Measurements from ENCODE around the gene AIF1L.

The AIF1L gene

GRCh38 chr9:131138676-131139075 lies 42.3 kb downstream of the AIF1L start:
- Histone ChIP-seq H2BK15ac (replicated peaks; ENCODE audit: low read depth) (no peak overlapping the region), H3K56ac (ENCODE audit: low read length) (no peak overlapping the region), H2BK120ac (ENCODE audit: low read depth, low read length) (no peak overlapping the region), H3K79me2 (ENCODE audit: control insufficient read depth, insufficient read depth, low read length) (no peaks in the 10 kb centered on the region), H3K9ac (ENCODE audit: low read length) (no peak overlapping the region), H3K4ac (ENCODE audit: low read depth, low read length) (no peak overlapping the region), H2BK5ac (ENCODE audit: low read length) (no peak overlapping the region), H2AK5ac (ENCODE audit: low read length) (no peak overlapping the region), H4K8ac (ENCODE audit: low read depth, low read length) (no peak overlapping the region), H3K4me1 (ENCODE audit: control insufficient read depth, low read depth, low read length) (no peaks in the 10 kb centered on the region), H4K5ac (ENCODE audit: low read length) (no peak overlapping the region), H3K23ac (ENCODE audit: low read length) (no peak overlapping the region), H3K36me3 (ENCODE audit: control insufficient read depth, insufficient read depth, low read length) (peaks cover 18% of the 10 kb centered on the region), H3K18ac (ENCODE audit: low read length) (no peak overlapping the region), H3K79me1 (ENCODE audit: low read length) (no peaks in the 10 kb centered on the region), H3K27me3 (ENCODE audit: insufficient read depth, low read length, poor library complexity) (no peaks in the 10 kb centered on the region), H3K4me3 (ENCODE audit: low read length) (no peak overlapping the region), H3K27ac (ENCODE audit: low read depth, low read length) (no peak overlapping the region), H3K4me2 (ENCODE audit: low read length) (no peak overlapping the region)
- no peak for DNase-seq
- no CpG with 5 or more reads among the region's 2 CpGs for WGBS (ENCODE audit: extremely low coverage, insufficient coverage, low lambda C conversion rate)

GRCh38 chr9:131140112-131140511 lies 43.8 kb downstream of the AIF1L start:
- Histone ChIP-seq H3K56ac (ENCODE audit: low read length) (no peak overlapping the region), H3K4me2 (ENCODE audit: low read length) (no peak overlapping the region), H3K79me2 (ENCODE audit: control insufficient read depth, insufficient read depth, low read length) (no peaks in the 10 kb centered on the region), H2AK5ac (ENCODE audit: low read length) (no peak overlapping the region), H3K9ac (ENCODE audit: low read length) (no peak overlapping the region), H3K18ac (ENCODE audit: low read length) (no peak overlapping the region), H2BK15ac (replicated peaks; ENCODE audit: low read depth) (no peak overlapping the region), H3K4ac (ENCODE audit: low read depth, low read length) (no peak overlapping the region), H3K23ac (ENCODE audit: low read length) (no peak overlapping the region), H3K36me3 (ENCODE audit: control insufficient read depth, insufficient read depth, low read length) (peaks cover 17% of the 10 kb centered on the region), H3K4me3 (ENCODE audit: low read length) (no peak overlapping the region), H4K5ac (ENCODE audit: low read length) (no peak overlapping the region), H4K8ac (ENCODE audit: low read depth, low read length) (no peak overlapping the region), H3K79me1 (ENCODE audit: low read length) (no peaks in the 10 kb centered on the region), H2BK5ac (ENCODE audit: low read length) (no peak overlapping the region), H3K27ac (ENCODE audit: low read depth, low read length) (no peak overlapping the region), H2BK120ac (ENCODE audit: low read depth, low read length) (no peak overlapping the region), H3K27me3 (ENCODE audit: insufficient read depth, low read length, poor library complexity) (no peaks in the 10 kb centered on the region), H3K4me1 (ENCODE audit: control insufficient read depth, low read depth, low read length) (no peaks in the 10 kb centered on the region)
- WGBS (ENCODE audit: extremely low coverage, insufficient coverage, low lambda C conversion rate): no CpG with 5 or more reads among the region's 4 CpGs
- DNase-seq: no peak

DNA sequence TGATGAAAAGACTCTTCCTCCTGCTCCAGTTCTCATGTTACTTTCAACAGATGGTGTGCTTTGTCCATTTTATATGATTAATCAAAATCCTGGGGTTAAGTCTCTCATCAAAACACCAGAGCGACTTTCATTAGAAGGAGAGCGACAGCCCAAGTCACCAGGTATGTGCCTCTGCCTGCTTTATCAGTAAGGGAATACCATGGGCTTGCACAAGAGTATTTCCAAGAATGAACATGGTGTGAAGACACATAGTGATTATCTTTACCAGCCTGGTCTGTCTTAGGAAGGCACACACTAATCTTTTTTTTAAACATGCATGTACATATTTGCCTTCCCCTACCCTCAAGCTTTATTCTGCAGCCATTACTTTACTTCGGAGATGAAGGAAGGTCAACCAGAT lies 44.2 kb downstream of the AIF1L start:
- Histone ChIP-seq H3K27ac (ENCODE audit: low read depth, low read length) (no peak overlapping the region), H3K56ac (ENCODE audit: low read length) (no peak overlapping the region), H3K4me2 (ENCODE audit: low read length) (no peak overlapping the region), H2BK120ac (ENCODE audit: low read depth, low read length) (no peak overlapping the region), H2AK5ac (ENCODE audit: low read length) (no peak overlapping the region), H3K4ac (ENCODE audit: low read depth, low read length) (no peak overlapping the region), H3K4me3 (ENCODE audit: low read length) (no peak overlapping the region), H3K36me3 (ENCODE audit: control insufficient read depth, insufficient read depth, low read length) (peaks cover 16% of the 10 kb centered on the region), H3K9ac (ENCODE audit: low read length) (no peak overlapping the region), H2BK5ac (ENCODE audit: low read length) (no peak overlapping the region), H3K27me3 (ENCODE audit: insufficient read depth, low read length, poor library complexity) (no peaks in the 10 kb centered on the region), H2BK15ac (replicated peaks; ENCODE audit: low read depth) (no peak overlapping the region), H4K5ac (ENCODE audit: low read length) (no peak overlapping the region), H3K23ac (ENCODE audit: low read length) (no peak overlapping the region), H4K8ac (ENCODE audit: low read depth, low read length) (no peak overlapping the region), H3K4me1 (ENCODE audit: control insufficient read depth, low read depth, low read length) (no peaks in the 10 kb centered on the region), H3K79me2 (ENCODE audit: control insufficient read depth, insufficient read depth, low read length) (no peaks in the 10 kb centered on the region), H3K18ac (ENCODE audit: low read length) (no peak overlapping the region), H3K79me1 (ENCODE audit: low read length) (no peaks in the 10 kb centered on the region)
- no CpG with 5 or more reads among the region's 3 CpGs for WGBS (ENCODE audit: extremely low coverage, insufficient coverage, low lambda C conversion rate)
- DNase-seq: no peak

DNA sequence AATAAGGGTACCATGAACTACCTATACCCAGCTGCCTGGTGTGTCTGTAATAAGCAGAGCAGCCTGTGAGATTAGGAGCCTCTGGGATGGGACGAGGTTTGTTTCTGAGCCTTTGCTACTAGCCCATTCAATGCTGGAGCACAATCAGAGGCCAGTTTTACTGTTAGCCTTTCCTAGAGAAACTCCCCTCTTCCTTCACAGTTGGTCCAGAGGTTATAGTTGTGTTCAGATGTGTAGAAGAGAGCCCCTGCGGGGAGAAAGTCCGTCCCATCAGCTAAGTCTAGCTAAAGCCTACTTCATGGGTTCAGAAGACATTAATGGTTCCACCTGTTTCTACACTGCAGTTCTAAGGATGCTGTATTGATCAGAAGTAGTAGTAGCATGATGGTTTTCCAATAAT lies 45.8 kb downstream of the AIF1L start:
- no peak overlapping the region for H3K4ac ChIP-seq (ENCODE audit: low read depth, low read length)
- no peak overlapping the region for H4K8ac ChIP-seq (ENCODE audit: low read depth, low read length)
- no peak for DNase-seq
- peaks cover 13% of the 10 kb centered on the region for H3K36me3 ChIP-seq (ENCODE audit: control insufficient read depth, insufficient read depth, low read length)
- H3K27ac ChIP-seq (ENCODE audit: low read depth, low read length): no peak overlapping the region
- no peak overlapping the region for H3K18ac ChIP-seq (ENCODE audit: low read length)
- no peak overlapping the region for H2BK5ac ChIP-seq (ENCODE audit: low read length)
- no CpG with 5 or more reads among the region's 3 CpGs for WGBS (ENCODE audit: extremely low coverage, insufficient coverage, low lambda C conversion rate)
- H3K79me2 ChIP-seq (ENCODE audit: control insufficient read depth, insufficient read depth, low read length): no peaks in the 10 kb centered on the region
- H3K4me3 ChIP-seq (ENCODE audit: low read length): no peak overlapping the region
- no peaks in the 10 kb centered on the region for H3K27me3 ChIP-seq (ENCODE audit: insufficient read depth, low read length, poor library complexity)
- no peak overlapping the region for H2BK15ac ChIP-seq (replicated peaks; ENCODE audit: low read depth)
- H3K4me1 ChIP-seq (ENCODE audit: control insufficient read depth, low read depth, low read length): no peaks in the 10 kb centered on the region
- no peaks in the 10 kb centered on the region for H3K79me1 ChIP-seq (ENCODE audit: low read length)
- H3K56ac ChIP-seq (ENCODE audit: low read length): no peak overlapping the region
- no peak overlapping the region for H3K9ac ChIP-seq (ENCODE audit: low read length)
- no peak overlapping the region for H3K4me2 ChIP-seq (ENCODE audit: low read length)
- no peak overlapping the region for H4K5ac ChIP-seq (ENCODE audit: low read length)
- H2AK5ac ChIP-seq (ENCODE audit: low read length): no peak overlapping the region
- no peak overlapping the region for H2BK120ac ChIP-seq (ENCODE audit: low read depth, low read length)
- H3K23ac ChIP-seq (ENCODE audit: low read length): no peak overlapping the region

GRCh38 chr9:131144201-131144600 lies 47.9 kb downstream of the AIF1L start:
- Histone ChIP-seq H3K56ac (ENCODE audit: low read length) (no peak overlapping the region), H3K27ac (ENCODE audit: low read depth, low read length) (no peak overlapping the region), H2BK120ac (ENCODE audit: low read depth, low read length) (no peak overlapping the region), H4K5ac (ENCODE audit: low read length) (no peak overlapping the region), H2BK5ac (ENCODE audit: low read length) (no peak overlapping the region), H3K9ac (ENCODE audit: low read length) (no peak overlapping the region), H3K79me2 (ENCODE audit: control insufficient read depth, insufficient read depth, low read length) (no peaks in the 10 kb centered on the region), H2BK15ac (replicated peaks; ENCODE audit: low read depth) (no peak overlapping the region), H2AK5ac (ENCODE audit: low read length) (no peak overlapping the region), H3K23ac (ENCODE audit: low read length) (no peak overlapping the region), H3K27me3 (ENCODE audit: insufficient read depth, low read length, poor library complexity) (no peaks in the 10 kb centered on the region), H3K36me3 (ENCODE audit: control insufficient read depth, insufficient read depth, low read length) (peaks cover 14% of the 10 kb centered on the region), H3K4me1 (ENCODE audit: control insufficient read depth, low read depth, low read length) (no peaks in the 10 kb centered on the region), H3K18ac (ENCODE audit: low read length) (no peak overlapping the region), H4K8ac (ENCODE audit: low read depth, low read length) (no peak overlapping the region), H3K79me1 (ENCODE audit: low read length) (no peaks in the 10 kb centered on the region), H3K4me2 (ENCODE audit: low read length) (no peak overlapping the region), H3K4me3 (ENCODE audit: low read length) (no peak overlapping the region), H3K4ac (ENCODE audit: low read depth, low read length) (no peak overlapping the region)
- no peak for DNase-seq
- no CpG with 5 or more reads among the region's 3 CpGs for WGBS (ENCODE audit: extremely low coverage, insufficient coverage, low lambda C conversion rate)

DNA sequence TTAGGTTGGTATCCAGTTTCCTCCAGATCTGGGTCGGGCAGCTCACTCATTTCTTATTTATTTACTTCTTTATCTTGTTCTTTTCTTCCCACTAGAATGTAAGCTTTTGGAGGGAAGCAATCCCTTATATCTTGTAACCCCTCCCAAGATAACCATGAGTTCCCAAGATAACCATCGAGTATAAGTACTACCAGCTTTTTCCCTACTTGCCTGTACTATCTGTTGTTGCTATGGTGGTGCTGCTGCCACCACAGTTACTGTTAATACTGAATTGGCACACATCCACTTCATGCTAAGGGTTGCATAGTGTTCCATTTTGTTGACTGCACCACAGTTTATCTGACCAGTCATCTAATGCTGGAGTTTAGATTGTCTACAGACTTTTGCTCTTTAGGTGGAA lies 48.9 kb downstream of the AIF1L start:
- Histone ChIP-seq H3K27ac (ENCODE audit: low read depth, low read length) (no peak overlapping the region), H3K4ac (ENCODE audit: low read depth, low read length) (no peak overlapping the region), H3K4me2 (ENCODE audit: low read length) (no peak overlapping the region), H2BK15ac (replicated peaks; ENCODE audit: low read depth) (no peak overlapping the region), H3K36me3 (ENCODE audit: control insufficient read depth, insufficient read depth, low read length) (peaks cover 11% of the 10 kb centered on the region), H3K79me2 (ENCODE audit: control insufficient read depth, insufficient read depth, low read length) (no peaks in the 10 kb centered on the region), H3K23ac (ENCODE audit: low read length) (no peak overlapping the region), H3K27me3 (ENCODE audit: insufficient read depth, low read length, poor library complexity) (no peaks in the 10 kb centered on the region), H3K56ac (ENCODE audit: low read length) (no peak overlapping the region), H2AK5ac (ENCODE audit: low read length) (no peak overlapping the region), H2BK120ac (ENCODE audit: low read depth, low read length) (no peak overlapping the region), H3K18ac (ENCODE audit: low read length) (no peak overlapping the region), H3K4me1 (ENCODE audit: control insufficient read depth, low read depth, low read length) (no peaks in the 10 kb centered on the region), H4K5ac (ENCODE audit: low read length) (no peak overlapping the region), H2BK5ac (ENCODE audit: low read length) (no peak overlapping the region), H3K4me3 (ENCODE audit: low read length) (no peak overlapping the region), H3K9ac (ENCODE audit: low read length) (no peak overlapping the region), H3K79me1 (ENCODE audit: low read length) (no peaks in the 10 kb centered on the region), H4K8ac (ENCODE audit: low read depth, low read length) (no peak overlapping the region)
- no CpG with 5 or more reads among the region's 2 CpGs for WGBS (ENCODE audit: extremely low coverage, insufficient coverage, low lambda C conversion rate)
- DNase-seq: no peak

All from mesendoderm (in vitro differentiated cells).